GM19328 (cell line): ENCODE measurements around the gene ABLIM2.
"Not testable (repeated sequence)": the region's sequence is repeated elsewhere in the genome, so short reads cannot be mapped to it uniquely, and the experiment has no call there.

Experiments
- ATAC-seq: cut with Tn5 transposase; IDR thresholded peaks from one replicate; pipeline ENCODE4 v1.9.1; 2021; ENCODE audit warnings: mild to moderate bottlenecking, moderate library complexity; ENCODE audit not compliant: unreplicated experiment

The ABLIM2 gene

DNA sequence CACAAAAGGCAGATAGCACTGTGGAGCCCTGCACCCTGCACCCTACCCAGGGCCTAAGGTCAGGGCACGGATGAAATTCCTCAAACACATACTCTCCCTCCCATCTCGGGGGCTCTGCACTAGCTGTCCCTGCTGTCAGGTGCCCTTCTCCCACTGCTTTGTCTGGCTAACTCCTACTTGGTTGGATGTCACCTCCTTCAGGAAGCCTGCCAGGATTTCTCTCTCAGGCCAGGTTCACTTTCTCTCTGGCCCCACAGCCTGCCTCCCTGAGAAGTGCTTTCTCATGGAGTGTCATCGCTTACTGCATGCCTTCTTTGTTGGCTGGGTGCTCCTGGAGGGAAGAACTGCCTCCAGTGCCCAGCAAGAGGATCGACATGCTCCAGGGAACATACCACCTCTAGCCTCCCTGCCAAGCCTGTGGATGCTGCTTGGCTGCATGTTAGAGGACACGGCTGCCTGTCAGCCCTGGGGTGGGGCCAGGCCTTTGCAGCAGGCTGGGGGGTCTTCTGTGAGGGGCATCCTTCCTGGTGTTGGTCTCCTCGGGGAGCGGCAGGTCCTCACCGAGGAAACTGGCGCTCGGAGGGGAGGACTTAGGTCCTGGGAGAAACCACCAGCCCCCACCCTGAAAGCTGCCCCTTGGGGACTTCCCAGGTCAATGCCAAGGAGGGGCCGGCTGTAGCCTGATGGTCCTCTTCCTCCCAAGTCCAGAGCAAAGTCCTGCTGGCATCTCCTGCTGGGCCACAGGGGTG, 15.0 kb downstream of the ABLIM2 start:
- no peak for ATAC-seq

DNA sequence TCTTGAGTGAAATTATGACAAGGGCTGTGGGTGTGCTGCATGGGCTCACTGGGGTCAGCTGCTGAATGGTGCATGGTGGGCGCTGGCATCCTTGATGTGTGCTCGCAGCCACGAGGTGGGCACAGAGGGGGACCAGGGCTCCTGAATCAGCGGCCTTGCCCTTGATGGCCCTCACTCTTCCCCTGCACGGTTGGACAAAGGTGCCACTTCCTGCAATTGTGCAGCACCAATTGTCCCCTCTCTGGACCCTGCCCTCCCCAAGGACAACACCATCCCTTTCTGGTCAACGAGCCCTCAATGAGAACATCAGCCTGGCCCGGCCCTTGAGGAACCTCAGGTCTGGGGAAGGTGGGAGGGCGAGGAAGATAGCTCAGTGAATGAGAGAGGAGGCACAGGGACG, 16.1 kb downstream of the ABLIM2 start:
- ATAC-seq, result no peak

DNA sequence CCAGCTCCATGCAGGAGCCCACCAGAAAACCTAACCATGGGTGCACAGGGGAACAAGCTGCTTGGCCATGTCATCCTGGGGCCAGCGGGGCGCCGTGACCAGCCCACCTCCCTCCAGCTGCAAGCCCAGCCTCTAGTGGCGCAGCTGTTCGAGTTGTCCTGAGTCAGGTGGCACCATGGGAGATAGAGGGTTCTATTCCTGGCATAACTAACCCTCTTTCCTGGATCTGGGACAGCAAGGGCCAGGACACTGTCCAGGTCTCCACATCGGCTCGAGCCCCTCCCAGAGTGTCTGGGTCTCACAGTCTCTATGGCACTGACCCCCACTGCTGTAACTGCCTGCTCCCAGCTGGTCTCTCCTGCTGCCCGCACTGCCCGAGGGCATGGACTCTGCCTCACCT, 16.7 kb downstream of the ABLIM2 start:
- no peak for ATAC-seq

DNA sequence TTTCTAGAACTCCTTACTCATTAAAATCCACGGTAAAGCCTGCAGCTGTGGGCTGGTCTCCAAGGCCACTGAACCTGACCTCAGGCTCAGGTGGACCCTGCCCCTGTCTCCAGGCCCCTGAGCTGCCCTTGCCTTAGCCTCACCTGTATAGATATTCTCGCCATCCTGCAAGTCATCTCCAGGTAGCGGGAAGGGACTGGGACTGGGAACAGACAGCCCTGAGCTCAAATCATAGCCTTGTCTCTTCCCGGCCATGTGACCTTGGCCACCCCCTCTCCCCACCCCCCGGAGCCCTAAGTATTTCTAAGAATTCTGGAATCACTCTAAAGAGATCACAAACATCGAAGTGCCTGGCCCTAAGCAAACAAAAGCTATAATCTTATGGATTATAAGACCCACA, 17.7 kb downstream of the ABLIM2 start:
- no peak for ATAC-seq

DNA sequence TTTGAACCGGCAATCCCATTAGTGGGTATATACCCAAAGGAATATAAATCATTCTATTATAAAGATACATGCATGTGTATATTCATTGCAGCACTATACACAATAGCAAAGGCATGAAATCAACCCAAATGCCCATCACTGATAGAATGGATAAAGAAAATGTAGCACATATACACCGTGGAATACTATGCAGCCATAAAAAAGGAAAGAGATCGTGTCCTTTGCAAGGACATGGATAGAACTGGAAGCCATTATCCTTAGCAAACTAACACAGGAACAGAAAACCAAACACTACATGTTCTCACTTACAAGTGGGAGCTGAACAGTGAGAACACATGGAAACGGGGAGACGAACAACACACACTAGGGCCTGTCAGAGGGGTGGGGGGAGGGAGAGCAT, 18.9 kb downstream of the ABLIM2 start:
- ATAC-seq, result not testable (repeated sequence)

DNA sequence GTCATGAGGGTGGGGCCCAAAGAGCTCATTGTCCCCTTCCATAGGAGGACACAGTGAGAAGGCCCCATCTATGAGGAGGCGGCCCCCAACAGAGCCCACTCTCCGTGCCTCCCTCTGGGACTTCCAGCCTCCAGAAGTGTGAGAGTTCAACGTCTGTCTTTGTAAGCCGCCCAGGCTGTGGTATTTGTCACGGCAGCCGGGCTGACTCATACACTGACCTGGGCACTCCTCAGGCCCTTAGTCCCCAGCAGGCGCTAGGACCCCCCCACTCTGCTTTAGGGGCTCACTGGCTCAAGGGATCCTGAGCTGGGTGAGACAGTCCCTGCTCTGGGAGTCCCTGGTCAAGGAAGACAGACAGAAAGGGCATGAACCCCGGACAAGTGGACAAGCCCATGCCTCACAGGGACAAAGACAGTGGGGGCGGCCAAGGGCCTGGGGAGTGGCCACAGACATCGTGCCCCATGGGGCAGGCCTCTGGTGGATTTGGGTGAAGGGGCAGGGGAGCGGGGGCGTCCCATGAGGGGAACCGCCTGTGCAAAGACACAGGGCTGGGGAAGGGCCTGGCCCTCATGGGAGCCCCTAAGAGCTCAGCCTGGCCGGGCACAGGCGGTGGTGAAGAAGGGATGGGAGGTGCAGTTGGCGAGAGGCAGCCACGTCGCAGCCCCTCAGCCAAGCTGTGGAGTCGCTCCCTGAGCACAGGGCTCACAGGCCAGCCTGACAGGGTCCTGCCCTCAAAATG, 21.5 kb downstream of the ABLIM2 start:
- ATAC-seq, result no peak

DNA sequence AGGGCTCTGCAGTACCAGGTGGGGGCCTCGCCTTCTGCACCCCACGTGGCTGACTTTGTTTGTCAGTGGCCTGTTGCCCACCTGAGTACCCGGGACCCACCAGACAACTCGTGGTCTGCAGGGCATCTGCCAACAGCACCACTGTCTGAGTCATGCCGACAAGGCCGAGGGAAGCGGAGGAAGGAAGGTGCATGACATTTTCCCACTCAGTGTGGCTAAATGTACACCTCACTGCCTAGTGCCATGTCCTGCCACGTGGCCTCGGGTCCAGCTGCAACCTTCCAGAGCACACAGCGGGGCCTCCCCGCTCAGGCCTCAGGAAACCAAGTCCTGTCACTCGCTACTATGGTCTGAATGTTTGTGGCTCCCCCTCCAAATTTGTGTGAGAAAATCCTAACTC, 22.1 kb downstream of the ABLIM2 start:
- ATAC-seq, result no peak

DNA sequence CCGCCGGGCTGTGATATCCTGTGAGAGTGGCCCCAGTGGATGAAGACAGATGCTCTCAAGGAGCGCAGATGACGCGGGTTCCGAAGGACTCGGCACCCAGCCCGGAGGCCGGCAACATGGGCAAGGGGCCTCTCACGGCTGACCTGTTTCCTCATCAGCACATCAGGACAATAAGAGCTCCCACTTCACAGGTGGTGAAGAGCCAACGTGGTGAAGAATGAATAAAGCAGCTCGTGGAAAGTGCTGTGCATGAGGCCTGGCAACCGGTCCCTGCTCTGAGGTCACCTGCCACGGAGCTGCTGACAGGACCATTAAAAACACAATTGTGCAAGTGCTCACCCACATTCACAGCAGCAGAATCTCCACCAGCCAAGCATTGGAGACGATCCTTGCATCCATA, 22.9 kb downstream of the ABLIM2 start:
- no peak for ATAC-seq

DNA sequence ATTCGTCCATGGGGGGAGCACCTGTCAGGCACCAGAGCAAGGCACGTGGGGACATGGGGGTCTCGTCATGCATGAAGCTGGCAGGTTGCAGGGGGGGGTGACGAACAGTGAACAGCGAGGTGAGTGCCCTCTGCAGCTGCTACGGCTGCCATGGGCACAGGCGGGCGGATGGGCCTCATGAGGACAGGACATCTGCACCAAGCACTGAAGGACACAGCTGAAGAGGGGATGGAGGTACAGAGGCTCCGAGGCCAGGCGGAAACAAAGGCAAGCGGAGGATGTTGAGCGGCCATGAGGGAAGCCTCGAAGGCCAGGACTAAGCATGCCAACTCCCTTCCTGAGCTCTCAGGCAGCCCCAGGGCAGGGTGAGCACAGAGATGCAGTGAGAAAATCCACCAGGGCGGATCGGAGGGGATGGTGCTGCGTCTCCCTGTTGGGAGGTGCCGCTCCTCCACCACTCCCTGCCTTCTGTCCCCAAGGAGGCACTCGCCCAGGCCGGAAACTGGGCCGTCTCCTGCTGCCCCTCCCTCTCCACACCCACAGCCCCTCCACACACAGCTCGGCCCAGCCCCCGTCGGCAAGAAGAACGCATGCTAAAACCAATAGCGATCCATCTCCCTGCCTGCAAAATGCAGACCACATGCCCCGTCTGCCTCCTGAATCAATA, 24.6 kb downstream of the ABLIM2 start:
- no peak for ATAC-seq

DNA sequence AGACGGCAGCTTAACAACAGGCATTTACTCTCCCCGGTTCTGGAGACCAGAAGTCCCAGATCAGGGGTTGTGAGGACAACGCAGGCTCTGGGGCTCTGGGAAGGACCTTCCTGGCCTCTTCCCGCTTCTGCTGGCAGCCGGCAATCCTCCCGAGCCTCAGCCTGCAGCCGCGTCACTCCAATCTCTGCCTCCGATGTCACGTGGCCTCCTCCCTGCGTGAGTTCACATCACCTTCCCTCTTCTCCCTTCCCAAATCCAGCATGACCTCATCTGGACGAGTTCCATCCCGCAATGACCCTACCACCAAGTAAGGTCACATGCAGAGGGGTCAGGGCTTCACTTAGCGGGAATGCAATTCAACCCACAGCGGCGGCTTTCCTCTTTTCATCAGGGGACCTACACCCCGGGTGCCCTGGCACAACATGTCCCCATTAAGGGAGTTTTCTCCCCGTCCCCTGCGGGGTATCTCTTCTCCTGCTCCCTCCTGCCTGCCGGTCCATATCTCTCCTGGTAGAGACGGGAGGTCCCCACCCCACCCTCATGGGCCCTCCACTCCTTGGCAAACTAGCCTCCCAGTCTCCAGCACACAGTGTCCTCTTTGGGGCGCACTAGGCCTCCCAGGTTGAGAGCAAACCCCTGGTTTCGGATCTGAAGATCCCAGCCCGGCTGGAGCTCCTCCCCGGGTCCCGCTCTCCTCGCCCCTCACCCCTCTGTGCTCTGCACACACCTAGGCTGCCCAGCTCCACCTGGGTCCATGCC, 25.5 kb downstream of the ABLIM2 start:
- ATAC-seq, result no peak

DNA sequence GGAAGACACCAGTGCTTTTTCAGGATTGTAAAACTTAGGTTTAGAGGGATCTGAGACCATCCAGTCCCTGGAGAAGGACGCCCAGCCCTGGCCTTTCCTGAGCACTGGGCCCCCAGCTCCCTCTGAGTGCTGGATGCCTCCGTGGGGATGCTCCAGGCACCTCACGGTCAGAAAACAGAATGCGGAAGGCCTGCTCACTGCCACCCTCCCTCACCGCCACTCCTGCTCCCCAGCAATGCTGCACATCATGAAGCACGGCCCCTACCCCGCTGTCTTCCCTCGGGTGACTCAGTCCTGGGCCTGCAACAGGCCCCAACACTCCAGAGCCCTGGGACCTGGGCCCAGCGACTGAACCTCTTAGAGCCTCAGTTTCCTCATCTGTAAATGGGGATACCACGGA, 26.2 kb downstream of the ABLIM2 start:
- no peak for ATAC-seq

DNA sequence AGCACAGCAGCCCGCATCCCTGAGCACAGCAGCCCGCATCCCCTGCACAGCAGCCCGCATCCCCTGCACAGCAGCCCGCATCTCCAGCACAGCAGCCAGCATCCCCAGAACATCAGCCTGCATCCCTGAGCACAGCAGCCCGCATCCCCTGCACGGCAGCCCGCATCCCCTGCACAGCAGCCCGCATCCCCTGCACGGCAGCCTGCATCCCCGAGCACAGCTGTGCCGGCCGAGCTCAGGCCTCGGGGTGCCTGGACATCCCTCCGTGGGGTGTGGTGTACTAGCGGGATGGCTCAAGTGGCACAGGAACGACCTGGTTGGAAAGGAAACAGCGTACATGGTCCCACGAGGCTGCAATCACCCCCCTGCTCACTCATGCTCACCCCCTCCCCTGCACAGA, 26.8 kb downstream of the ABLIM2 start:
- no peak for ATAC-seq

DNA sequence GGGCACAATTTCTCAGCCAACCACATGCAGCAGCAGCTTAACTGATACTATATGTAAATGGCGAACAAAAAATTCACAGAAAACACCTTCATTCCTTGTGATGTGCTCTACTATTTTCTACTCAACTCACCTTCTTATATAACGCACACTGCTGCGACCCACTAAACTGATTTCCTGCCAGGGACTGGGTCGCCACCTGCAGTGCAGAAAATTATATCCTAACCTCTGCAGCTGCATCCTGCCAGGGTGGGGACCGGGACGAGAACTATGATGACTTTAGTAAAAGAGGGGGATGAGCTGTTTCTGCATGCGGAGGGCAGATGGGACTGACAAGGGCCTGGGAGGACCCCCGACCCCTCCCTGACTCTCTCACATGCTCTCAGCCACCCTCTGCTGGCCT, 27.4 kb downstream of the ABLIM2 start:
- ATAC-seq, result no peak

DNA sequence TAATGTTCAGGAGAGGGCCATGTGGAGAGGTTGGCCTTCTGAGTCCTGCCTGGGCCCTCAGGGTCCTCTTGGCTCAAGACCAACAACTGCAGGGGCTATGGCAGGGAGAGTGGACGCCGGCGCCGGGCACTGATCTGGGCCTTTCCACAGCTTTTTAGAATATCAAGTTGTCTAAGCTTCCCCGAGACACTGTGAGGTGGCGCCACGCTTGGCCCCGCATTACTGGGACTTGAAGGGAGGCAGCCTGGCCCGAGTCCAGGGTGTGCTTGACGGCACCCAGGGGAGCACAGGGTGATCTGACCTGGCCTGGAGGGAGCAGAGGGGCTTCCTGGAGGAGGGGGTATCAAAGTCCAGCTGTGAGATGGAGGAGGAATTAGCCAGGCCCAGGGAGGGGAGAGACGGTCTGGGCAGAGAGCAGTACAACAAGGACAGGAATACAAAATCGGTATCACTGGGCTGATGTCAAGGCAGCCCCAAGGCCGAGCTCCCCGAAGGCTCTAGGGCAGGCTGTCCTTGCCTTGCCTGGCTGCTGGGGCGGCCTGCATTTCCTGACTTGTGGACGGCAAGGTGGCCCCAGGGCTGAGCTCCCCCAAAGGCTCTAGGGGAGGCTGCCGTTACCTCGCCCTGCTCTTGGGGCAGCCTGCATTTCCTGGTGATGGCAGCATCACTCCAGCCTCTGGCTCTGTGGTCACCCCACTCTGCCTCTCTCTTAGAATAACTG, 28.1 kb downstream of the ABLIM2 start:
- no peak for ATAC-seq

DNA sequence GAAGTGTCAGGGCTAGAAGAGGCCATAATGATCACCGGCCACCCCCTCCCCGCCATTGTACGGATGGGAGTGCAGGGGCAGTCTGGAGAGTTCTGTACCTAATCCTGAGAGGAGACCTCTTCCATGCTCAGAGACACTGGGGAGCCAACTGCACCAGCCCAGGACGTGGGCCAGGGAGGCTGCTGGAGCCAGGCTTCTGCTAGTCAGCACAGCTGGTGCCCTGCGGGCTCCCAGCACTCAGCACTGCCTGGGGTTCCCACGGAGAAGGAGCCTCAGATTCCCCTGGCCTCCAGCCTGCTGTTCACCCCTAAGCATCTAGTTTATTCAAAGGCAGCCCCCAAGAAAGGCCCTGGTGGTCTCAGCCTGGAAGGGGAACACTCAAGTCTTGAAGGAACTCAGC, 28.8 kb downstream of the ABLIM2 start:
- ATAC-seq, result no peak

DNA sequence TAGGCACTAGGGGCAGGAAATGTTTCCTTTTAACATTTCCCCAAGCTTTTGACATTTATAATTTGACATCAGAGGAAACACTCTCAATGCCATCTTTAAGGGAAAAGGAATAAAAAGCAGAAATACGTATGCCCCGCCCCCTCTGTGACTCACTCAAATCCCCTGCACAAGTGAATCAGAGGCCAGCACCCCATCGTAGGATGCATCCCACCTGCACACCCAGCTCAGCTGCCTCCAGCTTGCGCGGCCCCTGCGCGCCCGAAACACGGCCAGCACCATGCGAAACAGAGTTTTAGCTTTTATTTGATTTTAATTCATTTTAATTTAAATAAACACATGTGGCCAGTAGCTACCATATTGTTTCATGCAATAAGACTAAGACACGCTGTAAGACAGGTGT, 29.5 kb downstream of the ABLIM2 start:
- ATAC-seq, result no peak

DNA sequence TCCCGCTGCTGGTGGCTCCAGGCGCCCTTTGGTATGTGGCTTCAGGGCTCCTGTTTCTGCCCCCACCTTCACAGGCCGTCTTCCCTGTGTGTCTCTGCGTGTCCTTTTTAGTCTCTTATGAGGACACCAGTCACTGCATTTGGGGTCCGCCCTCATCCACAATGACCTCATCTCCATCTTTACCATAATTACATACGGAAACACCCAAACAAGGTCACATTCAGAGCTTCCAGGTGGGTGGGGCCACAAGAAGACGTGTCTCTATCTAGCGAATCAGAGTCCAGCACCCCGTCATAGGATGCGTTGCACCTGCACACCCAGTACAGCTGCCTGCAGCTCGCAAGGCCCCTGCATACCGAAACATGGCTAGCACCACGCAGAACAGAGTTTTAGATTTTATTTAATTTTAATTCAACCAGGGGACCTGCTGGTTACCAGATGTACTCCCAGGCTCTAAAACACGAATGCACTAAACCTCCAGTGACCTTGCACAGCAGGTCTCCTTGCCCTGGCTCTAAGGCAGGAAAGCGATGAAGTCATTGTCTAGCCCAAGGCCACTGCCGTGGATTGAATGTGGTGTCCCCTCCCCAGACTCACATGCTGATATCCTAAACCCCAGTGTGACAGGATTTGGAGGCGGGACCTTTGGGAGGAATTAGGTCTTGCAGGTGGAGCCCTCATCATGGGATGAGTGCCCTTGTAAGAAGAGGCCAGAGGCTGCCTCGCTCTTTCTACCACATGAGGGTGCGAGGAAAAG, 30.3 kb downstream of the ABLIM2 start:
- no peak for ATAC-seq

DNA sequence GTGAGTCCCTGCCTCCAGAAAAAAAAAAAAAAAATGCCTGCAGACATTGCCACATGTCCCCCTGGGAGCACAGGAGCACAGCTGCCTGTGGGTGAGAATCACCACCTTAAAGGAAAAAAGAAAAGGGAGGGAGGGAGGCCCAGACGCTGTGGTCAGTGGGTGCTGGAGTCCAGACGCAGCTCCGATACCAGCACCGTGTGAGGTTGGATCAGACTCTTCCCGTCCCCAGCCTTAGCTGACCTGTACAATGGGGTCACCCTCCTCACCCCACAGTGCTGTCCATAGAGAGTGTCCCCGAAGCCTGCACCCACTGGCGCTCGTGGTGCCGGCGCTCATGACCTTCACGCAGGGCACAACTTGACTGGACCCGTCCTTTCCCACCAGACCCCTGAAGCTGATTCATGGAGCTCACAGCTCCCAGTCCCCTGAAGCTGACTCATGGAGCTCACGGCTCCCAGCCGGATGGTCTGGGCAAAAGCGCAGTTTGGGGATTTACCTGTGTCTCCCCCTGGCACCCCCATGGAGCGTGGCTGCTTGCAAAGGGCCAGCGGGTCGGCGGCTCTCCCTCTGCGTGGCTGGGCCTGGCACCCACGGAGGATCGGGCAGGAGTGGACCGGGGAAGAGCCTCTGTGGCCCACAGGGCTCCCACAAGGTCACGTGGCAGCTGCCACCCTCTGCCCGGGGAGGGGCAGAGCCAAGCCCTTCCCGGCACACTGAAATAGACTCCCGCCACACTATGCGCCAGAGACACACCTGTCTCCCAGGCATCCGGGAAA, 31.4 kb downstream of the ABLIM2 start:
- ATAC-seq, result no peak

DNA sequence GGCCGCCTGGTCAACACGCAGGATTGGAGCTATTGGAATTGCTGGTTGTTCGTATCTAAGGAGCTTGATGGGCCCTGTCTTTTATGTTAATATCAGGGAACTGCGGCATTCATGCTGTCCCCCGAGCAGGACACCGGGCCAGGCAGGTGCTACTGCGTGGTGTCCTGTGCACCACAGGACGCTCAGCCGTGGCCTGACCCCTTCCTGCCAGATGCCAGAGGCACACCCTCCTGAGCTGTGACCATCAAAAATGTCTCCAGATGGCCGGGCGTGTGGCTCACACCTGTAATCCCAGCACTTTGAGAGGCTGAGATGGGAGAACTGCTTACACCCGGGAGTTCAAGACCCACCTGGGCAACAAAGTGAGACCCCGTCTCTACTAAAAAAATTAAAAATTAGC, 32.1 kb downstream of the ABLIM2 start:
- no peak for ATAC-seq
